Measurements from ENCODE around the gene EXOSC1.

DNA sequence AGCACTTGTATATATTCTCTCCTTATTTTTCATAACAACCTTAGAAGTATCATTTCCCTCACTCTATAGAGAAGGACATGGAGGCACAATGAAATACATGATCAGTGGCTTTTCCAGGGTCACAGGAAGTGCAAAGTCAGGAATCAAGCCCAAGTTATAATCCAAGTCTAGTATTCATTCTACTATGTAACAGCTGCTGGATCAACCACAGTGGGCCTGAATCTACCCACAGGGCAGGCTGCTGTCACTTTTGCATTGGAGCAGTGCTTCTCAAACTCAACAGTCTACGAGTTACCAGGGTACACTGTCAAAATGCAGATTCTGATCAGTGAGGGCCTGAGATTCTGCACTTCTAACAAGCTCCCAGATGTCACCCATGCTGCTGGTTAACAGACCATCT is 18.4 kb upstream of the EXOSC1 start:
- TF ChIP-seq, protein P1, sequence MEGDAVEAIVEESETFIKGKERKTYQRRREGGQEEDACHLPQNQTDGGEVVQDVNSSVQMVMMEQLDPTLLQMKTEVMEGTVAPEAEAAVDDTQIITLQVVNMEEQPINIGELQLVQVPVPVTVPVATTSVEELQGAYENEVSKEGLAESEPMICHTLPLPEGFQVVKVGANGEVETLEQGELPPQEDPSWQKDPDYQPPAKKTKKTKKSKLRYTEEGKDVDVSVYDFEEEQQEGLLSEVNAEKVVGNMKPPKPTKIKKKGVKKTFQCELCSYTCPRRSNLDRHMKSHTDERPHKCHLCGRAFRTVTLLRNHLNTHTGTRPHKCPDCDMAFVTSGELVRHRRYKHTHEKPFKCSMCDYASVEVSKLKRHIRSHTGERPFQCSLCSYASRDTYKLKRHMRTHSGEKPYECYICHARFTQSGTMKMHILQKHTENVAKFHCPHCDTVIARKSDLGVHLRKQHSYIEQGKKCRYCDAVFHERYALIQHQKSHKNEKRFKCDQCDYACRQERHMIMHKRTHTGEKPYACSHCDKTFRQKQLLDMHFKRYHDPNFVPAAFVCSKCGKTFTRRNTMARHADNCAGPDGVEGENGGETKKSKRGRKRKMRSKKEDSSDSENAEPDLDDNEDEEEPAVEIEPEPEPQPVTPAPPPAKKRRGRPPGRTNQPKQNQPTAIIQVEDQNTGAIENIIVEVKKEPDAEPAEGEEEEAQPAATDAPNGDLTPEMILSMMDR (IDR thresholded peaks at IDR 0.05; ENCODE audit: insufficient read depth, low read length) = no peak
- TF ChIP-seq, protein P2, sequence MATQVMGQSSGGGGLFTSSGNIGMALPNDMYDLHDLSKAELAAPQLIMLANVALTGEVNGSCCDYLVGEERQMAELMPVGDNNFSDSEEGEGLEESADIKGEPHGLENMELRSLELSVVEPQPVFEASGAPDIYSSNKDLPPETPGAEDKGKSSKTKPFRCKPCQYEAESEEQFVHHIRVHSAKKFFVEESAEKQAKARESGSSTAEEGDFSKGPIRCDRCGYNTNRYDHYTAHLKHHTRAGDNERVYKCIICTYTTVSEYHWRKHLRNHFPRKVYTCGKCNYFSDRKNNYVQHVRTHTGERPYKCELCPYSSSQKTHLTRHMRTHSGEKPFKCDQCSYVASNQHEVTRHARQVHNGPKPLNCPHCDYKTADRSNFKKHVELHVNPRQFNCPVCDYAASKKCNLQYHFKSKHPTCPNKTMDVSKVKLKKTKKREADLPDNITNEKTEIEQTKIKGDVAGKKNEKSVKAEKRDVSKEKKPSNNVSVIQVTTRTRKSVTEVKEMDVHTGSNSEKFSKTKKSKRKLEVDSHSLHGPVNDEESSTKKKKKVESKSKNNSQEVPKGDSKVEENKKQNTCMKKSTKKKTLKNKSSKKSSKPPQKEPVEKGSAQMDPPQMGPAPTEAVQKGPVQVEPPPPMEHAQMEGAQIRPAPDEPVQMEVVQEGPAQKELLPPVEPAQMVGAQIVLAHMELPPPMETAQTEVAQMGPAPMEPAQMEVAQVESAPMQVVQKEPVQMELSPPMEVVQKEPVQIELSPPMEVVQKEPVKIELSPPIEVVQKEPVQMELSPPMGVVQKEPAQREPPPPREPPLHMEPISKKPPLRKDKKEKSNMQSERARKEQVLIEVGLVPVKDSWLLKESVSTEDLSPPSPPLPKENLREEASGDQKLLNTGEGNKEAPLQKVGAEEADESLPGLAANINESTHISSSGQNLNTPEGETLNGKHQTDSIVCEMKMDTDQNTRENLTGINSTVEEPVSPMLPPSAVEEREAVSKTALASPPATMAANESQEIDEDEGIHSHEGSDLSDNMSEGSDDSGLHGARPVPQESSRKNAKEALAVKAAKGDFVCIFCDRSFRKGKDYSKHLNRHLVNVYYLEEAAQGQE (IDR thresholded peaks at IDR 0.05; ENCODE audit: insufficient replicate concordance, low read depth) = no peak
- no peak for TF ChIP-seq POLR2AphosphoS5 (IDR thresholded peaks at IDR 0.05; ENCODE audit: low read depth)
- TF ChIP-seq GABPA (IDR thresholded peaks at IDR 0.05; ENCODE audit: low read depth) = no peak
- TF ChIP-seq SPI1 (IDR thresholded peaks at IDR 0.05; ENCODE audit: borderline replicate concordance, low read depth) = no peak

All from HL-60 (cell line).